Stimulated activated naive B cell treated with anti-CD40 and anti-IgM and Interleukin-4, amounts not matched to agents 10 μg/mL and 1 μg/mL and 100 μg/mL, for 72 hours (primary cell): ENCODE results near the gene PCNT.
A peak's percentile ranks its signal among the peaks of the same experiment; 100 is the strongest.
"Not testable (repeated sequence)": the region's sequence is repeated elsewhere in the genome, so short reads cannot be mapped to it uniquely, and the experiment has no call there.

ENCODE experiments used
- ATAC-seq, 2 donors: fragments of 150-1000 bp; cut with Tn5 transposase; replicated peaks; 2 replicates each; pipeline ENCODE4 v1.10.0; 2021; ENCODE audit warnings: moderate library complexity in 1 of 2
- DNase-seq: peaks from one replicate; pipeline ENCODE4 v3.0.0; 2021
- H3K27ac Mint-ChIP-seq: one replicate; pipeline ENCODE4 v1.8.0; 2022; ENCODE audit warnings: mild to moderate bottlenecking, mixed read lengths
- H3K27me3 Mint-ChIP-seq, 2 donors: one replicate each; pipeline ENCODE4 v1.8.0; 2022; ENCODE audit warnings: mixed read lengths in 2 of 2
- H3K36me3 Mint-ChIP-seq, 2 donors: one replicate each; pipeline ENCODE4 v1.8.0; 2022; ENCODE audit warnings: mixed read lengths in 2 of 2, mild to moderate bottlenecking in 1 of 2
- H3K4me1 Mint-ChIP-seq, 2 donors: one replicate each; pipeline ENCODE4 v1.8.0; 2022; ENCODE audit warnings: mixed read lengths in 2 of 2, mild to moderate bottlenecking in 1 of 2
- H3K4me3 Mint-ChIP-seq, 2 donors: one replicate each; pipeline ENCODE4 v1.8.0; 2022; ENCODE audit warnings: mild to moderate bottlenecking in 2 of 2, mixed read lengths in 2 of 2, moderate library complexity in 1 of 2
- H3K9me3 Mint-ChIP-seq, 2 donors: one replicate each; pipeline ENCODE4 v1.8.0; 2022; ENCODE audit warnings: mixed read lengths in 2 of 2, mild to moderate bottlenecking in 1 of 2

Gene PCNT

GRCh38 chr21:46426313-46427046 lies 102.5 kb downstream of the PCNT start:
- DNase-seq (no peak), ATAC-seq (no peak)
- H3K27me3 Mint-ChIP-seq, result no peaks in the 10 kb centered on the region
- no peaks in the 10 kb centered on the region for H3K9me3 Mint-ChIP-seq
- no peak overlapping the region for H3K27ac Mint-ChIP-seq
- H3K36me3 Mint-ChIP-seq, result peaks cover 22 to 52% of the 10 kb centered on the region in 2 donors
- H3K4me3 Mint-ChIP-seq, result no peak overlapping the region
- peaks cover 0 to 5% of the 10 kb centered on the region in 2 donors for H3K4me1 Mint-ChIP-seq

- H3K27me3 Mint-ChIP-seq, result no peaks in the 10 kb centered on the region
- ATAC-seq, result no peak
- no peak overlapping the region for H3K4me3 Mint-ChIP-seq
- H3K36me3 Mint-ChIP-seq, result peaks cover 24 to 55% of the 10 kb centered on the region in 2 donors
- no peak for DNase-seq
- H3K27ac Mint-ChIP-seq, result no peak overlapping the region
- no peaks in the 10 kb centered on the region for H3K9me3 Mint-ChIP-seq
- peaks cover 5% of the 10 kb centered on the region in 2 donors for H3K4me1 Mint-ChIP-seq
These were observed 103.6 kb downstream of the PCNT start for GRCh38 chr21:46427516-46427915.

GRCh38 chr21:46428286-46428685 lies 104.3 kb downstream of the PCNT start:
- no peak overlapping the region for H3K27ac Mint-ChIP-seq
- DNase-seq (no peak), ATAC-seq (no peak)
- H3K27me3 Mint-ChIP-seq, result no peaks in the 10 kb centered on the region
- no peak overlapping the region for H3K4me3 Mint-ChIP-seq
- no peaks in the 10 kb centered on the region for H3K9me3 Mint-ChIP-seq
- H3K36me3 Mint-ChIP-seq, result peaks cover 25 to 53% of the 10 kb centered on the region in 2 donors
- peaks cover 5% of the 10 kb centered on the region in 2 donors for H3K4me1 Mint-ChIP-seq

- no peaks in the 10 kb centered on the region for H3K27me3 Mint-ChIP-seq
- peaks cover 23 to 55% of the 10 kb centered on the region in 2 donors for H3K36me3 Mint-ChIP-seq
- H3K4me1 Mint-ChIP-seq, result peaks cover 0 to 5% of the 10 kb centered on the region in 2 donors
- ATAC-seq (no peak), DNase-seq (no peak)
- H3K27ac Mint-ChIP-seq, result no peak overlapping the region
- no peaks in the 10 kb centered on the region for H3K9me3 Mint-ChIP-seq
- H3K4me3 Mint-ChIP-seq, result no peak overlapping the region
These were observed 105.2 kb downstream of the PCNT start for GRCh38 chr21:46428987-46429710.

DNA sequence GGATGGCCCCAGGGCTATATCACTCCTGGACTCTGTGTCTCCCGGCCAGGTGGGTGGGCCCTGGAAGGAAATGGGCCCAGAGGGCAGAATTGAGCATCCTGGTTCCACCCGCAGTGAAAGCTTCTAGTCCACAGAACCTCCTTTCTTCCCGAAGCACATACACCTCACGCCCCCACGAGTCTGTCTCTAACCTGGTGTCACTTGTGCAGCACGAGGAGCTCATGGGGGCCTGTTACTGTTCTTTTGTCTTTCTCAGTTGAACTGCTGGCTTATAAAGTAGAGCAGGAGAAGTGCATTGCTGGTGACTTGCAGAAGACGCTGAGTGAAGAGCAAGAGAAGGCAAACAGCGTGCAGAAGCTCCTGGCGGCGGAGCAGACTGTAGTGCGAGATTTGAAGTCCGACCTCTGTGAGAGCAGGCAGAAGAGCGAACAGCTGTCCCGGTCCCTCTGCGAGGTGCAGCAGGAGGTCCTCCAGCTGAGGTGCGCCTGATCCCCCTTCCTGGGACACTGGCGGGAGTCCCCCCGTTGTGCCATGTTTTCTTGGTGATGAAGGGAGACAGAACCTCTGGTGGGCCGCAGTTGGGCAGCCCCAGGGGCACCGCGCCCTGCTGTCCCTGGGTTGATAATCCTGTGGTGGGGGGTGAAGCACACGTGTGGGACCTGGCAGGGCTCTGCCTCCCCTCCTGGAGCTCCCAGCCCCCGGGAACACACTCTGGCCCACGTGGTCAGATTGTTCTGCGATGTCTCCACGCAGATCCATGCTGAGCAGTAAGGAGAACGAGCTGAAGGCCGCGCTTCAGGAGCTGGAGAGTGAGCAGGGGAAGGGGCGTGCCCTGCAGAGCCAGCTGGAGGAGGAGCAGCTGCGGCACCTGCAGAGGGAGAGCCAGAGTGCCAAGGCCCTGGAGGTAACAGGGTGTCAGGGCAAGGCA lies 106.1 kb downstream of the PCNT start:
- no peak overlapping the region for H3K27ac Mint-ChIP-seq
- no peak overlapping the region for H3K4me3 Mint-ChIP-seq
- H3K36me3 Mint-ChIP-seq, result peaks cover 27 to 60% of the 10 kb centered on the region in 2 donors
- peaks cover 0 to 5% of the 10 kb centered on the region in 2 donors for H3K4me1 Mint-ChIP-seq
- no peaks in the 10 kb centered on the region for H3K27me3 Mint-ChIP-seq
- no peak for DNase-seq
- H3K9me3 Mint-ChIP-seq, result no peaks in the 10 kb centered on the region
- ATAC-seq, result no peak

GRCh38 chr21:46431448-46431847 lies 107.5 kb downstream of the PCNT start:
- H3K4me3 Mint-ChIP-seq, result no peak overlapping the region
- H3K9me3 Mint-ChIP-seq, result no peaks in the 10 kb centered on the region
- peaks cover 0 to 5% of the 10 kb centered on the region in 2 donors for H3K4me1 Mint-ChIP-seq
- peak overlapping the region; percentile 16 for H3K27ac Mint-ChIP-seq
- DNase-seq, result no peak
- ATAC-seq, result no peak
- H3K27me3 Mint-ChIP-seq, result no peaks in the 10 kb centered on the region
- H3K36me3 Mint-ChIP-seq, result peaks cover 34 to 62% of the 10 kb centered on the region in 2 donors

DNA sequence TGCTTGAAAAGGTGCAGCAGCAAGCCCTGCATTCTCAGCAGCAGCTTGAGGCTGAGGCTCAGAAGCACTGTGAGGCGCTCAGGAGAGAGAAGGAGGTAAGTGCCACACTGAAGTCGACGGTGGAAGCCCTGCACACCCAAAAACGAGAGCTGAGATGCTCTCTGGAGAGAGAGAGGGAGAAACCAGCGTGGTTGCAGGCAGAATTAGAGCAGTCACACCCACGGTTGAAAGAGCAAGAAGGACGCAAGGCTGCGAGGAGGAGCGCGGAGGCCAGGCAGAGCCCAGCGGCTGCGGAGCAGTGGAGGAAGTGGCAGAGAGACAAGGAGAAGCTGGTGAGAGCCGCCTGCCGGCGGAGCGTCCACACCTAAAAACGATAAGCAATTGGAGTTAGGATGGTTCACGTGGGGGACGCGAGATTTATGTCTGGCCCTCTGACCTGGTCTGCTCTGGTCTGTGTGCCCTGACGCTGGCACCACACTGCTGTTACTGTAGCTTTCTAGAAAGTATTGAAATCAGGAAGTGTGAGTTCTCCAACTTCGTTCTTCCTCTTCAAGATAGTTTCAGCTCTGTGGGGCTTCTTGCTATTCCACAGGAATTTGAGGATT lies 108.0 kb downstream of the PCNT start:
- peaks cover 3 to 5% of the 10 kb centered on the region in 2 donors for H3K4me1 Mint-ChIP-seq
- ATAC-seq, result no peak
- DNase-seq, result no peak
- no peaks in the 10 kb centered on the region for H3K9me3 Mint-ChIP-seq
- no peaks in the 10 kb centered on the region for H3K27me3 Mint-ChIP-seq
- peak overlapping the region; percentile 16 for H3K27ac Mint-ChIP-seq
- H3K4me3 Mint-ChIP-seq, result no peak overlapping the region
- peaks cover 35 to 66% of the 10 kb centered on the region in 2 donors for H3K36me3 Mint-ChIP-seq

DNA sequence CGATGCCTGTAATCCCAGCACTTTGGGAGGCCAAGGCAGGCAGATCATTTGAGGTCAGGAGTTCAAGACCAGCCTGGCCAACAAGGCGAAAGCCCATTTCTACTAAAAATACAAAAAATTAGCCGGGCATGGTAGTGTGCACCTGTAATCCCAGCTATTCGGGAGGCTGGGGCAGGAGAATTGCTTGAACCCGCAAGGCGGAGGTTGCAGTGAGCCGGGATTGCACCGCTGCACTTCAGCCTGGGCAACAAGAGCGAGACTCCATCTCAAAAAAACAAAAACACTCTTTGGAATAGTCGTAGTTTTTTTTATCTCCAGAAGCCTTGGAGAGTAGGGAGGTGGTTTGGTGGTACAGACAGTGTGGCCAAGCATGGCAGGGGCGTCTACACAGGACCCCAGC lies 109.2 kb downstream of the PCNT start:
- not testable (repeated sequence) for H3K27ac Mint-ChIP-seq, H3K4me1 Mint-ChIP-seq, H3K27me3 Mint-ChIP-seq, DNase-seq, H3K9me3 Mint-ChIP-seq, ATAC-seq, H3K4me3 Mint-ChIP-seq
- peaks cover 41 to 69% of the 10 kb centered on the region in 2 donors for H3K36me3 Mint-ChIP-seq

DNA sequence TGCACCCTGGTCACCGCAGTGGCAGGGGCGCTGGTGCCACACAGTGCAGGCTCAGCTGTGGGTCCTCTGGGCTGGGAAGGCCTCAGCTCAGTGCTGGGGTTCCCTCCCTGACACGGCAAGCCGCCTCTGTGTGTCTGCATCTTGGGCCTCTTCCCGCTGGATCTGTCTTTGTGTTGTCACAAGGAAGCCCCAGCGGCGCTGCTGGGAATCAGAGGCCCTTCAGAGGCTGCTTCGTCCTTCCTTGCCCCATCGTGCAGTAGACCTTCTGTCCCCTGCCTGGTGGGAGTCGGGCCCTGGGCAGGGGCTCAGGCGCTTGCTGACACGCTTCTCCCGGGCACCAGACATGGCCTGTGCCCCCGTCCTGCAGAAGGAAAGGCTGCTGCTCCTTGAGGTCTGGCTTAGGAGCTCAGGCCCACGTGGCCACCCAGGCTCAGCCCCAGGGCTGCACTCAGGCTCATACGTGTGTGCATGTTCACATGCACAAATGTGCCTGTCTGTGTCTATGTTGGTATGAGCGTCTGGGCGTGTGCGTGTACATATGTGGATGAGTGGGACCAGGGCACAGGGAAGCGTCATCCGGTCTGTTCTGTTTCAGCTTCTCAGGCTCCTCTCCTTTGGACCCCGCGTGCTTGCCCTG lies 110.5 kb downstream of the PCNT start:
- Mint-ChIP-seq H3K36me3 (peaks cover 45 to 76% of the 10 kb centered on the region in 2 donors), H3K27me3 (no peaks in the 10 kb centered on the region), H3K4me1 (peaks cover 5 to 9% of the 10 kb centered on the region in 2 donors), H3K9me3 (no peaks in the 10 kb centered on the region), H3K4me3 (no peak overlapping the region), H3K27ac (no peak overlapping the region)
- DNase-seq (no peak), ATAC-seq (no peak)

- Mint-ChIP-seq H3K4me1 (peaks cover 5 to 9% of the 10 kb centered on the region in 2 donors), H3K27me3 (no peaks in the 10 kb centered on the region), H3K9me3 (no peaks in the 10 kb centered on the region), H3K36me3 (peaks cover 46 to 73% of the 10 kb centered on the region in 2 donors), H3K27ac (no peak overlapping the region), H3K4me3 (no peak overlapping the region)
- no peak for ATAC-seq
- DNase-seq, result no peak
These were observed 111.9 kb downstream of the PCNT start for GRCh38 chr21:46435786-46436227.

DNA sequence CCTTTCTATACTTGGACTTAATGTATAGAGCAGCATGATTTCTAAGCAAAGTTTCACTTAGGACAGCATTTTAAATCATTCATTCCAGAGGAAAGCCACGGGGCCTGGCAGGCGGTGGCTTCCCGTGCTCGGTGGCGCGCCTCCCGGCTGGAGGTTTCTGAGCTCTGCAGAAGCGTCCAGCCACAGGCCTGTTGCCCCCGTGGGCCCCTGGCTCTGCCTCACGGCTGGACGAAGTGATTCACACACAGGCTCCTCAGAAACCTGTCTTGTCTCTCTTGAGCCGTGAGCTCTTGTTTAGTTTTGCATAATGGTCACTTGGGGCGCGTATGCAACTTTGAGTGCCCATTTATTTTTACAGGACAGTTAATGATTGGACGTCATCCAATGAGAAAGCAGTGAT lies 112.7 kb downstream of the PCNT start:
- Mint-ChIP-seq H3K4me3 (no peak overlapping the region), H3K4me1 (peaks cover 4 to 9% of the 10 kb centered on the region in 2 donors), H3K27me3 (no peaks in the 10 kb centered on the region), H3K36me3 (peaks cover 45 to 73% of the 10 kb centered on the region in 2 donors), H3K9me3 (no peaks in the 10 kb centered on the region), H3K27ac (no peak overlapping the region)
- ATAC-seq (no peak), DNase-seq (no peak)

GRCh38 chr21:46437096-46437498 lies 113.1 kb downstream of the PCNT start:
- DNase-seq (no peak), ATAC-seq (no peak)
- Mint-ChIP-seq H3K27me3 (no peaks in the 10 kb centered on the region), H3K9me3 (no peaks in the 10 kb centered on the region), H3K4me3 (no peak overlapping the region), H3K36me3 (peaks cover 43 to 72% of the 10 kb centered on the region in 2 donors), H3K27ac (no peak overlapping the region), H3K4me1 (peaks cover 0 to 9% of the 10 kb centered on the region in 2 donors)

- no peak for DNase-seq
- Mint-ChIP-seq H3K4me3 (no peak overlapping the region), H3K27ac (no peak overlapping the region), H3K4me1 (peaks cover 0 to 9% of the 10 kb centered on the region in 2 donors), H3K27me3 (no peaks in the 10 kb centered on the region), H3K36me3 (peaks cover 46 to 70% of the 10 kb centered on the region in 2 donors), H3K9me3 (no peaks in the 10 kb centered on the region)
- no peak for ATAC-seq
These were observed 113.6 kb downstream of the PCNT start for GRCh38 chr21:46437511-46437910.
